Measurements from ENCODE around the gene MTPN.

MTPN gene

DNA sequence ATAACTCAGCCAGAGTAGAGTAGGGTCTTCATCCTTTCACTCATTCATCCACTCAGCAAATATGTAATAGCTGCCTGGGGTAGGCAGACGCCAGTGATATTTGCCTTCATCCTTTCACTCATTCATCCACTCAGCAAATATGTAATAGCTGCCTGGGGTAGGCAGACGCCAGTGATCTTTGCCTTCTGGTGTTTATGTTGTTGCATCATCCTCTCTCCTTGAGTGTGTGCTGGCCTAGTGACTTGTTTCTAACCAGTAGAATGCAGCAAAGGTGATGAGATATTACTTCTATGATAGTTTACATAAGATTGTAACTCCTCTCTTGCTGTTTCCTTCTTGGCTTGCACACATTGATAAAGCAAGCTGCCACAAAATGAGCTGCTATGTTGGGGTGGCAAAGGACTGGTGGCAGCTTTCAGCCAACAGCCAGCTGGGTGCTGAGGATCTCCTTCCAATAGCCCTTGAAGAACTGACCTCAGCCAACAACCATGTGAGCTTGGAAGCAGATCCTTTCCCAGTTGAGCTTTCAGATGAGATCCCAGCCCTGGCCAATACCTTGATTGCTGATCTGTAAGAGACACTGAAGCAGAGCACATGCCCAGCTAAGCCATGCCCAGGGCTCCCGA, 23.2 kb upstream of the MTPN start:
- TF ChIP-seq, protein P1, sequence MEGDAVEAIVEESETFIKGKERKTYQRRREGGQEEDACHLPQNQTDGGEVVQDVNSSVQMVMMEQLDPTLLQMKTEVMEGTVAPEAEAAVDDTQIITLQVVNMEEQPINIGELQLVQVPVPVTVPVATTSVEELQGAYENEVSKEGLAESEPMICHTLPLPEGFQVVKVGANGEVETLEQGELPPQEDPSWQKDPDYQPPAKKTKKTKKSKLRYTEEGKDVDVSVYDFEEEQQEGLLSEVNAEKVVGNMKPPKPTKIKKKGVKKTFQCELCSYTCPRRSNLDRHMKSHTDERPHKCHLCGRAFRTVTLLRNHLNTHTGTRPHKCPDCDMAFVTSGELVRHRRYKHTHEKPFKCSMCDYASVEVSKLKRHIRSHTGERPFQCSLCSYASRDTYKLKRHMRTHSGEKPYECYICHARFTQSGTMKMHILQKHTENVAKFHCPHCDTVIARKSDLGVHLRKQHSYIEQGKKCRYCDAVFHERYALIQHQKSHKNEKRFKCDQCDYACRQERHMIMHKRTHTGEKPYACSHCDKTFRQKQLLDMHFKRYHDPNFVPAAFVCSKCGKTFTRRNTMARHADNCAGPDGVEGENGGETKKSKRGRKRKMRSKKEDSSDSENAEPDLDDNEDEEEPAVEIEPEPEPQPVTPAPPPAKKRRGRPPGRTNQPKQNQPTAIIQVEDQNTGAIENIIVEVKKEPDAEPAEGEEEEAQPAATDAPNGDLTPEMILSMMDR (conservative IDR thresholded peaks at IDR 0.05; ENCODE audit: low read length) = no peak
- DNase-seq (ENCODE audit: low read depth) = peak; percentile 17
- H3K4me3 ChIP-seq (ENCODE audit: low read length) = no peak overlapping the region

DNA sequence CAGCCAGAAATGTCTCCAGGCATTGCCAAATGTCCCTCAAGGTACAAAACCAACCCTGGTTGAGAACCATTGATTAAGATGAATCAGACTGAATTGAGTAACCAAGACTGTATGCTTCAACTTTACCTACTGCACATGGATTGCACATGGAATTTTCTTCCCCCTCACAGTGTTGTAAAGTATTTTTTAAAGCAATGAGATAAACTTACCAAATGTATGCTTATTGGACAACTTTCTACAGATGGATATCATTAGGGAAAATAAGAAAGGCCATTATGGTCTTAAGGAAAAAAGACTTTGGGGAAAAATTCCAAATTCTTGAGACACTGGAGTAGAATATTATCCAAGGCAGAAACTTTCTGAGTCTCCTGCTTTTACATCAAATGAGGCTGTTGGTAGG, 20.9 kb upstream of the MTPN start:
- TF ChIP-seq, protein P1 (conservative IDR thresholded peaks at IDR 0.05; ENCODE audit: low read length) = no peak
- peak; percentile 69 for DNase-seq (ENCODE audit: low read depth)
- no peak overlapping the region for H3K4me3 ChIP-seq (ENCODE audit: low read length)

DNA sequence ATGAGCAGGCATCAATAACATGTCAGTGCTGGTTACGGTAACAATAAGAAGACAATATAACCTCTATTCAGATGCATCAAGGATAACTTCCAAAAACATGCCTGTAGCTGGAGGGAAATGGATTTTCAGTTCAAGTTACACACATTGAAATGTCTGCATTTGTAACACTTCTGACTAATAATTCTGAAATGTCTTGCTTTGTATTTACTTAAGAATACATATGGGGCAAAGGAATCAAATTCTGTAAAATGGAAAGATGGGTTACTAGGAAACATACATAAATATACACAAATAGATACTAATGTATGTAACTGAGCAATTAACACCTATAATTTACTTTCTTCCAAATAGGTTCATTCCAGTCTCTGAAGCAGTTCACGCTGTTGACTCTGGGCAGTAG, 18.6 kb upstream of the MTPN start:
- no peak for DNase-seq (ENCODE audit: low read depth)
- no peak overlapping the region for H3K4me3 ChIP-seq (ENCODE audit: low read length)
- TF ChIP-seq, protein P1 (conservative IDR thresholded peaks at IDR 0.05; ENCODE audit: low read length) = no peak

DNA sequence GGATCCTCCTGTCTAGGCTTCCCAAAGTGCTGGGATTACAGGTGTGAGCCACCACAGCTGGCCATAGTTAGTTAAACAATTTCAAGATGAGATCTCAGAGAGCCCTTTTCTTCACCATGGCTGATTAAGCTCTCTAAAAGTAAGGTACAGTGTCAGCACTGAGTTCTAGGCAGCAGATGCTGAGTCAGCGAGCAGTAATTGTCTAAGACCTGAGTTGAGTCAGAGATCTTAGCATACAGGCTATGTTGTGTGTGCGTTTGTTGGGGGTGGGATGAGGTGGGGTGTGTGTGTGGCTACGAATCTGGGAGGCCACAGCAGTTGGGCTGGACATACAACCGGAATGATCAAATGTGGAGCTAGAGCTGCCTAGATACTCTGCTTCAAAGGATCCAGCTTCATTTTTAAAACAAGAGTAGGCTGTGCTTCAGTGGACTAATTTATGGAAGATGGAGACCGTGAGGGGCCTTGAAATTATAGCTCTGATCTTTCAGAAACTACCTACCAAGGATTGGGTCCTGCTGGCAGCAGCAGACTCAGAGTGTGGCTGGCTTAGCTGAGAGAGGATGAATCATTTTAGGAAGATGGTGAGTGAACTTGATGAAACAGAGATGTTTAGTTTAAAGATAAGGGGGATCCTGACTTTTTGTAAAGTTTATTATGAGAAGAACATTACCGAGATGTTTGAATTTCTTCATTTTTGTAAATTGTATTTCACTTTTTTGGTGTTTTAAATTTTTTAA, 17.5 kb upstream of the MTPN start:
- TF ChIP-seq, protein P1 (conservative IDR thresholded peaks at IDR 0.05; ENCODE audit: low read length) = no peak
- H3K4me3 ChIP-seq (ENCODE audit: low read length) = no peak overlapping the region
- DNase-seq (ENCODE audit: low read depth) = peak; percentile 24

DNA sequence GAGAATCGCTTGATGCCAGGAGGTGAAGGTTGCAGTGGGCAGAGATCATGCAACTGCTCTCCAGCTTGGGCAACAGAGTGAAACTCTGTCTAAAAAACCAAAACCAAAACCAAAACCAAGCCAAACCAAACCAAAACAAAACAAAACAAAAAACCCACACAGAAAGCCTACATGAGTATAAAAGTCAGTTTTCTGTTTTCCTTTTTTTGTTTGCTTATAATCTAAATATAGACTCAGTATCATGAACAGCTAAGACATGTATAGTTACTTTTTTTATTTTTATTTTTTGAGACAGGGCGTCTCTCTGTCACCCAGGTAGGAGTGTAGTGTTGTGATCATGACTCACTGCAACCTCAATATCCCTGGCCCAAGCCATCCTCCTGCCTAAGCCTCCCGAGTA, 16.8 kb upstream of the MTPN start:
- no peak for DNase-seq (ENCODE audit: low read depth)

DNA sequence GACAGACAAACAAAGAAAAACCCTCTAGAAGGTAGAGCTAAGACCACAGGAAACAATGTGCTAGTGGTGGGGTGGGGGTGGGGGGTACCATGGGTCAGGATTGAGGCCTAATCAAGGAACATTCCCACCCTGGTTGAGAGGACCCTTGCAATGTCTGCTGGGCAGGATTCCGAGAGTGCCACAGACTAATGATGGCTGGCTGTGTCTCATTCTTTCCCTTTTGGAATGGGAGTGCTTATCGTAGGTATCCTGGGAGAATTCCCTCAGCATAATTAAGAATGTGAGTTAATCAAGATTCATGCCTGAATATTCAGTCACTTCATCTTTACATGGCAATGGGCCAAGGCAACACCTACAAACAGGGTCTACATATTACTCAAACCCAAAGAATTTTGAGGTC, 14.7 kb upstream of the MTPN start:
- no peak overlapping the region for H3K4me3 ChIP-seq (ENCODE audit: low read length)
- no peak for DNase-seq (ENCODE audit: low read depth)
- TF ChIP-seq, protein P1 (conservative IDR thresholded peaks at IDR 0.05; ENCODE audit: low read length) = no peak

More for the DNA sequence above, 16.8 kb upstream of the MTPN start:
- H3K4me3 ChIP-seq (ENCODE audit: low read length) = no peak overlapping the region
- TF ChIP-seq, protein P1 (conservative IDR thresholded peaks at IDR 0.05; ENCODE audit: low read length) = no peak

DNA sequence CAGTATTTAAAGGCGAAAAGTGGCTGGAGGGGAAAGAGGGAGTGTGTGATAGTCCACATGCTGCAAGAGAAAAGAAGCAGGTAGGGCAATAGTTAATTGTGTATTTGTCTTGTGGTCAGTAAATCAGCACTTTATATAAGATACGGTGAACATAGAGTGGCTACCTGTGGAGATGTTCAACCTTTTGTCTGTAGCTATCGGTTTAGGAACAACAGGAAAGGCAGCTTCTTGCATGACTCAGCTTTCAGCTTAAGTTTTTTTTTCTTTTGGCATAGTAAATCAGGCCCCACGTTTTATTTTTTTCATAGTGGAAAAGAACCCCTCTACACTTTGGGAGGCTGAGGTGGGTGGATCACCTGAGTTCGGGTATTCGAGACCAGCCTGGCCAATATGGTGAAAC, 14.2 kb upstream of the MTPN start:
- TF ChIP-seq, protein P1 (conservative IDR thresholded peaks at IDR 0.05; ENCODE audit: low read length) = no peak
- H3K4me3 ChIP-seq (ENCODE audit: low read length) = no peak overlapping the region

More for the DNA sequence above, 14.2 kb upstream of the MTPN start:
- DNase-seq (ENCODE audit: low read depth) = no peak
